Endothelial cell of umbilical vein (primary cell): Measurements from ENCODE around the gene PHF3.

ENCODE experiments used
- EZH2 ChIP-seq: IDR thresholded peaks from 2 replicates; pipeline ENCODE4 v1.6.1; 2012; ENCODE audit warnings: borderline replicate concordance, low read depth, mild to moderate bottlenecking, moderate library complexity, low read length, inconsistent platforms; ENCODE audit not compliant: severe bottlenecking
- FOS ChIP-seq: IDR thresholded peaks from 2 replicates; pipeline ENCODE4 v1.6.1; 2011; ENCODE audit warnings: mild to moderate bottlenecking, low read length, moderate library complexity, borderline replicate concordance; ENCODE audit not compliant: insufficient read depth
- GATA2 ChIP-seq: IDR thresholded peaks from 2 replicates; pipeline ENCODE4 v1.7.0; 2011; ENCODE audit warnings: low read depth, mild to moderate bottlenecking, moderate library complexity, mixed read lengths, low read length; ENCODE audit not compliant: insufficient read length, insufficient read depth
- JUN ChIP-seq: IDR thresholded peaks from 2 replicates; pipeline ENCODE4 v1.6.1; 2011; ENCODE audit warnings: borderline replicate concordance, low read depth; ENCODE audit not compliant: insufficient read length, insufficient read depth
- POLR2A ChIP-seq: IDR thresholded peaks from 2 replicates; pipeline ENCODE4 v1.6.1; 2012; ENCODE audit warnings: low read depth, mild to moderate bottlenecking, control low read depth, low read length
- TF ChIP-seq, protein P1 (sequence below), 2 donors: IDR thresholded peaks; 1 replicate in 1 of 2; 2 replicates in 1 of 2; pipeline ENCODE4 v1.5.1; 2011; ENCODE audit warnings: low read length in 2 of 2, mild to moderate bottlenecking in 2 of 2, moderate library complexity in 2 of 2, control low read depth in 1 of 2, inconsistent platforms in 1 of 2, low read depth in 1 of 2; ENCODE audit not compliant: insufficient read depth in 1 of 2; ENCODE audit errors: extremely low read depth in 1 of 2
- TF ChIP-seq, protein P2 (sequence below): IDR thresholded peaks from 2 replicates; pipeline ENCODE4 v1.6.1; 2011; ENCODE audit not compliant: insufficient read depth, insufficient read length

DNA sequence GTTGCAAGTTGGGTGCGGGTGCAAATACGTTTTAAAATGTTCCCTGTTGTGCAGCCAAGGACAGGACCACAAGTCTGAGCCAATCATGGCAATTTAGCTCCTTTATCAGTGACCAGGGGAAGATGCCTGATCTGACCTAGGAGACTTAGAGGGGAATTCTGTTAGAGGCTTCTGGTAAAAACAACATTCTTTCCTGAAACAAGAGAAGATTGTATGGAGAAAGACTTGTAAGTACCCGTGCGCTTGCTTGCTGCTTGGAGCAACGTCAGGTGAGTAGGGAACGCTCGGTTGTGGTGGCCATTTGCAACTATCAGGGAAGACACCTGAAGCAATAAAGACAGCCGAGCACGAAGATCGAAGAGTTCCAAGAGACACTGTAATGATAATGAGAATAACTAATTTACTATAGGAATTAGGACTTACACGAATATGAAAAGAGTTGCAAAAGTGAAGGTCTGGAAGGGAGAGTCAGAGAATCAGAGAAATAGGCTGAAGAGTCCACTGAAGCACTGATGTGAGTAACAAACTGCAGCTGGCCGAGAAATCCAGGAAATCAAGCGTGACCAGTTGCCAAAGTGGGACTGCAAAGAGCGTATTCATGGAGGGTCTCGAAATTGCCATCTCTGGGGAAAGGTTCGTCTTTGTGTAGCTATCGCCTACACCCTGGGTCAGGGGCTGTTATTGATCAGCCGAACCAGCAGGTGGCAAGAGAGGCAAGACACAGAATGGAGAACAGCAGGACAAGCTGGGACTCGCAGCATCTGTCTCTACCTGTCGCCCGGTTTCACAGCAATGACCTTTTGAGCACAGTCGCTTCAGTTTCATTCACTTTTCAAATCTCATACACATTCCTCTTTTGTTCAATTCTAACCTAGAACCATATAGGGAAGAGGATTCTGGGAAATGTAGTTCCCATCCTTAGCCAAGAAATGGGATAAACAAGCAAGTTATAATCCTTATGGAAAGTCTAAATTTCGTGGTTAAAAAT lies 37.3 kb upstream of the PHF3 start:
- TF ChIP-seq, protein P1, sequence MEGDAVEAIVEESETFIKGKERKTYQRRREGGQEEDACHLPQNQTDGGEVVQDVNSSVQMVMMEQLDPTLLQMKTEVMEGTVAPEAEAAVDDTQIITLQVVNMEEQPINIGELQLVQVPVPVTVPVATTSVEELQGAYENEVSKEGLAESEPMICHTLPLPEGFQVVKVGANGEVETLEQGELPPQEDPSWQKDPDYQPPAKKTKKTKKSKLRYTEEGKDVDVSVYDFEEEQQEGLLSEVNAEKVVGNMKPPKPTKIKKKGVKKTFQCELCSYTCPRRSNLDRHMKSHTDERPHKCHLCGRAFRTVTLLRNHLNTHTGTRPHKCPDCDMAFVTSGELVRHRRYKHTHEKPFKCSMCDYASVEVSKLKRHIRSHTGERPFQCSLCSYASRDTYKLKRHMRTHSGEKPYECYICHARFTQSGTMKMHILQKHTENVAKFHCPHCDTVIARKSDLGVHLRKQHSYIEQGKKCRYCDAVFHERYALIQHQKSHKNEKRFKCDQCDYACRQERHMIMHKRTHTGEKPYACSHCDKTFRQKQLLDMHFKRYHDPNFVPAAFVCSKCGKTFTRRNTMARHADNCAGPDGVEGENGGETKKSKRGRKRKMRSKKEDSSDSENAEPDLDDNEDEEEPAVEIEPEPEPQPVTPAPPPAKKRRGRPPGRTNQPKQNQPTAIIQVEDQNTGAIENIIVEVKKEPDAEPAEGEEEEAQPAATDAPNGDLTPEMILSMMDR (IDR thresholded peaks at IDR 0.05; ENCODE audit: extremely low read depth in 1 of 2, insufficient read depth in 1 of 2, low read depth in 1 of 2, low read length in 2 of 2), result peak; percentile 79 to 83
- no peak for TF ChIP-seq FOS
- TF ChIP-seq JUN, result no peak
- TF ChIP-seq POLR2A, result no peak
- no peak for TF ChIP-seq EZH2
- TF ChIP-seq GATA2, result no peak
- TF ChIP-seq, protein P2, sequence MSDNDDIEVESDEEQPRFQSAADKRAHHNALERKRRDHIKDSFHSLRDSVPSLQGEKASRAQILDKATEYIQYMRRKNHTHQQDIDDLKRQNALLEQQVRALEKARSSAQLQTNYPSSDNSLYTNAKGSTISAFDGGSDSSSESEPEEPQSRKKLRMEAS, result no peak
